Neural cell (in vitro differentiated cells): ENCODE results near the gene EZR. TPM values are rescaled to one million over a fixed set of nuclear protein-coding genes. Genes with fewer than 3 reads are reported as not detected.

ENCODE experiments used
- H2AFZ ChIP-seq: fragments of 200-600, 300-800 bp; sonication (generic), shearing (Covaris generic); 2 replicates; pipeline ENCODE4 v1.6.0; 2014; ENCODE audit warnings: low read depth, mild to moderate bottlenecking, antibody characterized with exemption, low read length, moderate library complexity
- H3F3A ChIP-seq: fragments of 200-600 bp; shearing (Covaris generic); 2 replicates; pipeline ENCODE4 v1.6.1; 2016; ENCODE audit warnings: mild to moderate bottlenecking, moderate library complexity, mixed read lengths, antibody characterized with exemption, low read length; ENCODE audit not compliant: insufficient read depth, poor library complexity, severe bottlenecking
- H3K27ac ChIP-seq: fragments of 200-600, 300-800 bp; sonication (generic), shearing (Covaris generic); 2 replicates; pipeline ENCODE4 v1.5.1; 2014; ENCODE audit warnings: mild to moderate bottlenecking, low read length, moderate library complexity
- H3K27me3 ChIP-seq: fragments of 300-800, 200-600 bp; sonication (generic), shearing (Covaris generic); 2 replicates; pipeline ENCODE4 v1.6.0; 2014; ENCODE audit warnings: mild to moderate bottlenecking, low read depth, low read length, moderate library complexity; ENCODE audit not compliant: insufficient read depth
- H3K36me3 ChIP-seq: fragments of 300-800, 200-600 bp; sonication (generic), shearing (Covaris generic); 2 replicates; pipeline ENCODE4 v1.5.1; 2014; ENCODE audit warnings: mild to moderate bottlenecking, antibody characterized with exemption, low read length, moderate library complexity; ENCODE audit not compliant: insufficient read depth
- H3K4me2 ChIP-seq: fragments of 300-800, 200-600 bp; sonication (generic), shearing (Covaris generic); 2 replicates; pipeline ENCODE4 v1.6.0; 2014; ENCODE audit warnings: mild to moderate bottlenecking, low read length
- H3K4me3 ChIP-seq: fragments of 300-800, 200-600 bp; sonication (generic), shearing (Covaris generic); 2 replicates; pipeline ENCODE4 v1.5.1; 2014; ENCODE audit warnings: mild to moderate bottlenecking, low read length, moderate library complexity
- H3K79me2 ChIP-seq: fragments of 200-600 bp; shearing (Covaris generic); replicated peaks from 2 replicates; pipeline ENCODE4 v1.6.0; 2014; ENCODE audit warnings: mild to moderate bottlenecking, low read length, moderate library complexity; ENCODE audit not compliant: insufficient read depth
- H3K9ac ChIP-seq: fragments of 300-800, 200-600 bp; sonication (generic), shearing (Covaris generic); 2 replicates; pipeline ENCODE4 v1.6.1; 2016; ENCODE audit warnings: mild to moderate bottlenecking, low read length, mixed read lengths
- H3K9me2 ChIP-seq: fragments of 200-600 bp; shearing (Covaris generic); 2 replicates; pipeline ENCODE4 v1.6.1; 2016; ENCODE audit warnings: mild to moderate bottlenecking, low read length, mixed read lengths; ENCODE audit not compliant: insufficient read depth
- H3K9me3 ChIP-seq: fragments of 200-600, 300-800 bp; sonication (generic), shearing (Covaris generic); 2 replicates; pipeline ENCODE4 v1.6.1; 2016; ENCODE audit warnings: mild to moderate bottlenecking, mixed run types, low read length, moderate library complexity, mixed read lengths
- H4K20me1 ChIP-seq: fragments of 200-600 bp; shearing (Covaris generic); 2 replicates; pipeline ENCODE4 v1.6.1; 2016; ENCODE audit warnings: mild to moderate bottlenecking, mixed run types; ENCODE audit not compliant: insufficient read depth
- EP300 ChIP-seq: fragments of 450-650 bp; conservative IDR thresholded peaks from 2 replicates; pipeline ENCODE4 v1.6.1; 2014; ENCODE audit warnings: antibody characterized with exemption, mild to moderate bottlenecking, moderate library complexity; ENCODE audit not compliant: poor library complexity, severe bottlenecking
- EZH2 ChIP-seq: fragments of 200-600, 300-800 bp; shearing (Covaris generic), sonication (generic); IDR thresholded peaks from 2 replicates; pipeline ENCODE4 v1.6.1; 2014; ENCODE audit warnings: antibody characterized with exemption, low read length, borderline replicate concordance, mild to moderate bottlenecking; ENCODE audit not compliant: insufficient read depth, poor library complexity, severe bottlenecking
- MXI1 ChIP-seq: fragments of 450-650 bp; conservative IDR thresholded peaks from 2 replicates; pipeline ENCODE4 v1.6.1; 2014; ENCODE audit warnings: antibody characterized with exemption, mild to moderate bottlenecking; ENCODE audit not compliant: poor library complexity, severe bottlenecking
- POLR2AphosphoS5 ChIP-seq: IDR thresholded peaks from 2 replicates; pipeline ENCODE4 v1.6.1; 2012
- RAD21 ChIP-seq: fragments of 450-650 bp; conservative IDR thresholded peaks from 2 replicates; pipeline ENCODE4 v1.6.1; 2014; ENCODE audit warnings: antibody characterized with exemption, mild to moderate bottlenecking, moderate library complexity
- REST ChIP-seq: IDR thresholded peaks from 2 replicates; pipeline ENCODE4 v1.6.1; 2012; ENCODE audit warnings: borderline replicate concordance
- SMC3 ChIP-seq: fragments of 450-650 bp; conservative IDR thresholded peaks from 2 replicates; pipeline ENCODE4 v1.6.1; 2014; ENCODE audit warnings: antibody characterized with exemption, mild to moderate bottlenecking, moderate library complexity; ENCODE audit not compliant: poor library complexity
- TAF1 ChIP-seq: IDR thresholded peaks from 2 replicates; pipeline ENCODE4 v1.6.1; 2012; ENCODE audit warnings: low read depth
- polyA plus RNA-seq: library from polyadenylated mRNA; depleted of rRNA; stranded (reverse); fragments of >200 nt; gene quantifications from 2 replicates; pipeline ENCODE4 v1.2.3, GENCODE V29; 2014
- TF ChIP-seq, protein P1 (sequence below): fragments of 450-650 bp; IDR thresholded peaks from 2 replicates; pipeline ENCODE4 v1.5.1; 2014; ENCODE audit warnings: antibody characterized with exemption, mild to moderate bottlenecking, moderate library complexity; ENCODE audit not compliant: poor library complexity, severe bottlenecking

The EZR gene
- polyA plus RNA-seq, 1 donor from 2014 or later: 1.6 TPM

DNA sequence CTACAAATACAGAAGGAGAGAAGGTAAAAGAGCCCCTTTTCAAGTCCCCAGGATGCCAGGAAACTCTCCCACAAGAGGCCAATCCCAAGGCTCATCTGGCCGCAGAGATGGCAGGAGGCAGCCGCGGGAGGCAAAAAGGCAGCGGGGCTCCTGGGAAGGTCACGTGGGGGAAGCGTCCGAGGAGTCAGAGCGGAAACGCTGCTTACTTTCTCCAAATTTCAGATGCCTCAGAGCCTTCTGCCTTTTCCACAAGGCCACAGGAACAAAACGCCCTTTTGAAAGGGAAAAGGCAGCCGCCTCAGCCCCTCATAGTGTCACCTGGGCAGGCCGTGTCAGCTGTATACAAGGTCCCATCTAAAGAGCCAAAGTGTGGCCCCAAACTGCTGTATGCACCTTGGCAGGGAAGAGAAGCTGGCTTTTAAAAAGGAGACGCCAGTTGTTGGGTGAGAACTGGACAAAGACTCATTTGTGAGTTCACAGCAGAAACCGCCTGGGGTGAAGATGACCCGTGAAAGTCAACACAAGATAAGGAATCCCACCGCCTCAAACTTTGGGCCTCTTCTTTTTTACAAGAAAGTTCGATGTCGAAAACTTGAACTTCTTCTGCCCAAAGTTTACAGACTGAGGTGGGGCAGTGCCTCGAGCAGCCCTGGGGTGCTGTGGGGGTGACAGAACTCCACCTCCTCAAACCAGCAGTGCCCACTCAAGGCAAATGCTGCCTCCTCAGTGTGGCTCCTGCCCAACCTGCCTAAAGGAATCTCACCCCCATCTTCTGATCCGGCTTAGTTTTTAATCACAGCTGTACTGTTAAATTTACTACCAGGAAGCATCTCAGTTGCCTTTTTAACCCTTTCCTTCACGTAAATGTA, 45.4 kb downstream of the EZR start:
- Histone ChIP-seq H3K79me2 (no peaks in the 10 kb centered on the region), H3K4me2 (no peak overlapping the region), H3K9ac (no peak overlapping the region), H3K27ac (no peak overlapping the region), H2AFZ (no peak overlapping the region), H4K20me1 (no peaks in the 10 kb centered on the region), H3F3A (no peaks in the 10 kb centered on the region), H3K36me3 (no peaks in the 10 kb centered on the region), H3K27me3 (no peaks in the 10 kb centered on the region), H3K9me2 (no peaks in the 10 kb centered on the region), H3K9me3 (no peaks in the 10 kb centered on the region), H3K4me3 (no peak overlapping the region)
- TF ChIP-seq MXI1: no peak
- TF ChIP-seq EP300: no peak
- no peak for TF ChIP-seq TAF1
- TF ChIP-seq POLR2AphosphoS5: no peak
- no peak for TF ChIP-seq RAD21
- no peak for TF ChIP-seq SMC3
- no peak for TF ChIP-seq REST

DNA sequence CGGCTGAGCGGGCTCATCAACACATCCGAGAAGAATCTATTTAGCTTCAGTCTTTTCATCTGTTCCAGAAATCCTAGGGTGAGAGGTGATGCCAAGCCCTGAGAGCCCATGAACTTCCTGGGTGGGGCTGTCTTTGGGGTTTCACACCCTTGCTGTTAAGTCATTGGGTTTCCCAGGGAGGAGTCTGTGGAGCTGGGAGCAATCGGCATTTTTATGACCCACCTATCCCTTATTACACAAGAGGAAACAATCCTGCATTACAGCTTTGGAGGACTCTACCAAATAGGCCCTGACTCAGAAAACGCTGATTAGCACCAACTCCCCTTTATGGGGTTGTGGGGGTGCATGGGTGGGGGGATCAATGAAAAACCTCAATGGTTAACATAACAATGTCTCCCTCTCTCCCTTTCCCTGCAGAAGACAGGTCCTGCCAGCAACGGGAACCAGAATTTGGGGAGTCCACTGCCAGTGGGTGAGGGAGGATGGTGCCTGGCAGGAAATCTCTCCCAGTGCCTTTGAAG, 46.3 kb downstream of the EZR start:
- no peaks in the 10 kb centered on the region for H3K36me3 ChIP-seq
- no peak overlapping the region for H3K4me3 ChIP-seq
- H3K27me3 ChIP-seq: no peaks in the 10 kb centered on the region
- no peaks in the 10 kb centered on the region for H3F3A ChIP-seq
- H3K9me3 ChIP-seq: no peaks in the 10 kb centered on the region
- no peaks in the 10 kb centered on the region for H3K9me2 ChIP-seq
- no peaks in the 10 kb centered on the region for H4K20me1 ChIP-seq
- TF ChIP-seq, protein P1, sequence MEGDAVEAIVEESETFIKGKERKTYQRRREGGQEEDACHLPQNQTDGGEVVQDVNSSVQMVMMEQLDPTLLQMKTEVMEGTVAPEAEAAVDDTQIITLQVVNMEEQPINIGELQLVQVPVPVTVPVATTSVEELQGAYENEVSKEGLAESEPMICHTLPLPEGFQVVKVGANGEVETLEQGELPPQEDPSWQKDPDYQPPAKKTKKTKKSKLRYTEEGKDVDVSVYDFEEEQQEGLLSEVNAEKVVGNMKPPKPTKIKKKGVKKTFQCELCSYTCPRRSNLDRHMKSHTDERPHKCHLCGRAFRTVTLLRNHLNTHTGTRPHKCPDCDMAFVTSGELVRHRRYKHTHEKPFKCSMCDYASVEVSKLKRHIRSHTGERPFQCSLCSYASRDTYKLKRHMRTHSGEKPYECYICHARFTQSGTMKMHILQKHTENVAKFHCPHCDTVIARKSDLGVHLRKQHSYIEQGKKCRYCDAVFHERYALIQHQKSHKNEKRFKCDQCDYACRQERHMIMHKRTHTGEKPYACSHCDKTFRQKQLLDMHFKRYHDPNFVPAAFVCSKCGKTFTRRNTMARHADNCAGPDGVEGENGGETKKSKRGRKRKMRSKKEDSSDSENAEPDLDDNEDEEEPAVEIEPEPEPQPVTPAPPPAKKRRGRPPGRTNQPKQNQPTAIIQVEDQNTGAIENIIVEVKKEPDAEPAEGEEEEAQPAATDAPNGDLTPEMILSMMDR: no peak
- TF ChIP-seq MXI1: no peak
- no peak for TF ChIP-seq TAF1
- TF ChIP-seq REST: no peak
- TF ChIP-seq EZH2: no peak
- H3K4me2 ChIP-seq: no peak overlapping the region
- no peaks in the 10 kb centered on the region for H3K79me2 ChIP-seq
- no peak overlapping the region for H3K9ac ChIP-seq
- no peak overlapping the region for H3K27ac ChIP-seq
- H2AFZ ChIP-seq: no peak overlapping the region
